Keratinocyte (primary cell): ENCODE measurements around the gene UGT2A3. TPM values are rescaled to one million over a fixed set of nuclear protein-coding genes. Genes with fewer than 3 reads are reported as not detected.

Experiments used
- DNase-seq: peaks from one replicate; pipeline ENCODE4 v3.0.0-alpha.2; 2011; ENCODE audit warnings: low read depth, missing footprints, low spot score
- FAIRE-seq: peaks from 2 replicates; lab custom pipeline; 2011; peaks lifted over from hg19 to GRCh38; lab: Jason Lieb, UNC
- H2AFZ ChIP-seq: 2 replicates; pipeline ENCODE4 v1.6.0; 2012; ENCODE audit warnings: low read length, control low read depth, inconsistent platforms; ENCODE audit not compliant: control insufficient read depth
- H3K27ac ChIP-seq: 2 replicates; pipeline ENCODE4 v1.5.1; 2011; ENCODE audit warnings: low read length; ENCODE audit not compliant: control insufficient read depth, insufficient read depth
- H3K27me3 ChIP-seq: 3 replicates; pipeline ENCODE4 v1.6.0; 2011; ENCODE audit warnings: low read length; ENCODE audit not compliant: control insufficient read depth, insufficient read depth; ENCODE audit errors: extremely low read depth
- H3K36me3 ChIP-seq, 2 experiments: 2 replicates in 1 of 2; 3 replicates in 1 of 2; pipeline ENCODE4 v1.5.1; 2011; ENCODE audit warnings: low read length in 2 of 2, mild to moderate bottlenecking in 1 of 2; ENCODE audit not compliant: control insufficient read depth in 2 of 2, insufficient read depth in 2 of 2; ENCODE audit errors: extremely low read depth in 1 of 2
- H3K4me1 ChIP-seq: 3 replicates; pipeline ENCODE4 v1.5.1; 2011; ENCODE audit warnings: low read length; ENCODE audit not compliant: control insufficient read depth, insufficient read depth; ENCODE audit errors: extremely low read depth
- H3K4me2 ChIP-seq: 3 replicates; pipeline ENCODE4 v1.6.0; 2011; ENCODE audit warnings: low read depth, low read length; ENCODE audit not compliant: control insufficient read depth, insufficient read depth; ENCODE audit errors: extremely low read depth
- H3K4me3 ChIP-seq, 3 experiments: fragments of 200-600 bp in 1 of 3; sonication (generic) in 1 of 3; 2 replicates in 2 of 3; 3 replicates in 1 of 3; pipeline ENCODE4 v1.5.1; 2011 to 2016; ENCODE audit warnings: low read length in 3 of 3, mild to moderate bottlenecking in 3 of 3, control low read depth in 2 of 3, inconsistent platforms in 1 of 3, low read depth in 1 of 3, mixed read lengths in 1 of 3, mixed run types in 1 of 3, moderate library complexity in 1 of 3; ENCODE audit not compliant: control insufficient read depth in 2 of 3, insufficient read depth in 2 of 3; ENCODE audit errors: extremely low read depth in 1 of 3
- H3K79me2 ChIP-seq: 2 replicates; pipeline ENCODE4 v1.6.0; 2012; ENCODE audit warnings: low read length; ENCODE audit not compliant: control insufficient read depth, insufficient read depth
- H3K9ac ChIP-seq: 3 replicates; pipeline ENCODE4 v1.6.0; 2011; ENCODE audit warnings: low read length; ENCODE audit not compliant: control insufficient read depth, insufficient read depth; ENCODE audit errors: extremely low read depth
- H3K9me1 ChIP-seq: 3 replicates; pipeline ENCODE4 v1.6.0; 2011; ENCODE audit warnings: low read length; ENCODE audit not compliant: control insufficient read depth, insufficient read depth; ENCODE audit errors: extremely low read depth
- H3K9me3 ChIP-seq: 2 replicates; pipeline ENCODE4 v1.5.1; 2012; ENCODE audit warnings: low read depth, low read length; ENCODE audit not compliant: control insufficient read depth
- H4K20me1 ChIP-seq: 3 replicates; pipeline ENCODE4 v1.6.0; 2011; ENCODE audit warnings: low read length; ENCODE audit not compliant: control insufficient read depth, insufficient read depth; ENCODE audit errors: extremely low read depth
- EZH2 ChIP-seq: IDR thresholded peaks from one replicate; pipeline ENCODE4 v1.6.1; 2012; ENCODE audit warnings: inconsistent platforms, mild to moderate bottlenecking, low read length, moderate library complexity
- dilution Hi-C: fragments of 300-500 bp; cut with MboI; formaldehyde crosslinking; loops from one replicate; pipeline ENCODE4 v1.7.0; 2020; ENCODE audit warnings: low sequenced_read_pairs; ENCODE audit not compliant: extremely low pct_ligation_motif_present
- polyA plus RNA-seq, 5 experiments: library from polyadenylated mRNA; depleted of rRNA in 3 of 5; stranded (reverse) in 3 of 5; stranded (forward) in 1 of 5; unstranded in 1 of 5; fragments of >200 nt; gene quantifications; 1 replicate in 1 of 5; 2 replicates in 3 of 5; 3 replicates in 1 of 5; pipeline versions ENCODE4 v1.2.1 to v1.2.3, GENCODE V29; 2011 to 2012; ENCODE audit warnings: missing spikeins in 2 of 5, low read depth in 1 of 5, low replicate concordance in 1 of 5
- TF ChIP-seq, protein P1 (sequence below), 3 experiments: IDR thresholded peaks in 1 of 3; conservative IDR thresholded peaks in 1 of 3; optimal IDR thresholded peaks in 1 of 3; 2 replicates in 2 of 3; 3 replicates in 1 of 3; pipeline versions ENCODE3 to v1.5.1; 2011; ENCODE audit warnings: low read length in 3 of 3, mild to moderate bottlenecking in 3 of 3, moderate library complexity in 2 of 3, control low read depth in 1 of 3, inconsistent platforms in 1 of 3; ENCODE audit not compliant: insufficient read depth in 2 of 3; ENCODE audit errors: extremely low read depth in 1 of 3

Gene UGT2A3
- polyA plus RNA-seq, 1 donor (not counting 4 experiments of a cell fraction or from before 2014, with no cell fraction given): not detected

GRCh38 chr4:68905598-68905938 lies 46.0 kb downstream of the UGT2A3 start:
- Histone ChIP-seq H3K9me3 (no peaks in the 10 kb centered on the region), H3K4me1 (no peaks in the 10 kb centered on the region), H3K9ac (no peak overlapping the region), H3K79me2 (no peaks in the 10 kb centered on the region), H4K20me1 (no peaks in the 10 kb centered on the region), H2AFZ (peak overlapping the region; percentile 65), H3K27me3 (no peaks in the 10 kb centered on the region), H3K4me2 (peak overlapping the region; percentile 57), H3K4me3 (no peak overlapping the region), H3K36me3 (no peaks in the 10 kb centered on the region), H3K27ac (no peak overlapping the region), H3K9me1 (no peaks in the 10 kb centered on the region)
- DNase-seq (no peak), FAIRE-seq (no peak)
- TF ChIP-seq, protein P1, sequence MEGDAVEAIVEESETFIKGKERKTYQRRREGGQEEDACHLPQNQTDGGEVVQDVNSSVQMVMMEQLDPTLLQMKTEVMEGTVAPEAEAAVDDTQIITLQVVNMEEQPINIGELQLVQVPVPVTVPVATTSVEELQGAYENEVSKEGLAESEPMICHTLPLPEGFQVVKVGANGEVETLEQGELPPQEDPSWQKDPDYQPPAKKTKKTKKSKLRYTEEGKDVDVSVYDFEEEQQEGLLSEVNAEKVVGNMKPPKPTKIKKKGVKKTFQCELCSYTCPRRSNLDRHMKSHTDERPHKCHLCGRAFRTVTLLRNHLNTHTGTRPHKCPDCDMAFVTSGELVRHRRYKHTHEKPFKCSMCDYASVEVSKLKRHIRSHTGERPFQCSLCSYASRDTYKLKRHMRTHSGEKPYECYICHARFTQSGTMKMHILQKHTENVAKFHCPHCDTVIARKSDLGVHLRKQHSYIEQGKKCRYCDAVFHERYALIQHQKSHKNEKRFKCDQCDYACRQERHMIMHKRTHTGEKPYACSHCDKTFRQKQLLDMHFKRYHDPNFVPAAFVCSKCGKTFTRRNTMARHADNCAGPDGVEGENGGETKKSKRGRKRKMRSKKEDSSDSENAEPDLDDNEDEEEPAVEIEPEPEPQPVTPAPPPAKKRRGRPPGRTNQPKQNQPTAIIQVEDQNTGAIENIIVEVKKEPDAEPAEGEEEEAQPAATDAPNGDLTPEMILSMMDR (optimal IDR thresholded peaks at IDR 0.05 in 1 of 3, IDR thresholded peaks at IDR 0.05 in 1 of 3, conservative IDR thresholded peaks at IDR 0.05 in 1 of 3; ENCODE audit: extremely low read depth in 1 of 3, insufficient read depth in 2 of 3, low read length in 3 of 3): no peak
- no peak for TF ChIP-seq EZH2
- dilution Hi-C loops: no loop called here

GRCh38 chr4:68904786-68905185 lies 46.8 kb downstream of the UGT2A3 start:
- H4K20me1 ChIP-seq: no peaks in the 10 kb centered on the region
- no peak for TF ChIP-seq EZH2
- TF ChIP-seq, protein P1 (optimal IDR thresholded peaks at IDR 0.05 in 1 of 3, IDR thresholded peaks at IDR 0.05 in 1 of 3, conservative IDR thresholded peaks at IDR 0.05 in 1 of 3; ENCODE audit: extremely low read depth in 1 of 3, insufficient read depth in 2 of 3, low read length in 3 of 3): peak in 1 of 3 experiments; percentile 36
- no peaks in the 10 kb centered on the region for H3K9me1 ChIP-seq
- DNase-seq (no peak), FAIRE-seq (no peak)
- H3K9ac ChIP-seq: no peak overlapping the region
- H2AFZ ChIP-seq: no peak overlapping the region
- no peak overlapping the region for H3K4me2 ChIP-seq
- H3K27ac ChIP-seq: no peak overlapping the region
- no peaks in the 10 kb centered on the region for H3K36me3 ChIP-seq
- H3K4me1 ChIP-seq: no peaks in the 10 kb centered on the region
- H3K4me3 ChIP-seq: no peak overlapping the region
- H3K79me2 ChIP-seq: no peaks in the 10 kb centered on the region
- H3K9me3 ChIP-seq: no peaks in the 10 kb centered on the region
- dilution Hi-C loops: no loop called here
- no peaks in the 10 kb centered on the region for H3K27me3 ChIP-seq
